ENCODE data around the gene ARHGEF7.
A peak's percentile ranks its signal among the peaks of the same experiment; 100 is the strongest.

The ARHGEF7 gene

GRCh38 chr13:111111376-111111937 lies 3.7 kb upstream of the ARHGEF7 start:
- TF ChIP-seq CTCF (IDR thresholded peaks at IDR 0.05; ENCODE audit: control insufficient read depth, insufficient read depth, low read depth, low read length, missing control alignments): no peak
- DNase-seq (ENCODE audit: low read depth): no peak
- no peak overlapping the region for H3K4me3 ChIP-seq (ENCODE audit: control insufficient read depth, low read depth, low read length)

DNA sequence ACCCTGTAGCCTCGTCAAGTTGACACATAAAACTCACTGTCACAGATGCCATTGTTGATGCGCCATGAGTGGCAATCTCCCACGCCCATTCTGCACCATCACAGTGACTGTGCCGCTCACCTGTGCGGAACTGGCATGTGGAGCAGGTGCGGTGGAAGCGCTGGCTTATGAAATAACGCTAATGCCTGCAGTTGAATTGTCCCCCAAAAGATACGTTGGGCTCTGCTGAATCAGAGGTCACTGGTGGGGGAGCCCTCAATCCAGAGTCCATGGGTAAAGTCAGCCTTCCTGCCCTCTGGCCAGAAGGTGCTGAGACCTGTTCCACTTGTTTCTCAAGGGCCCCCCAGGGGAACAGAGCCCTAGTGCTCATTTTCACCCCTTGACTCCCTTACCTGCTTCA lies 2.9 kb upstream of the ARHGEF7 start:
- no peak for TF ChIP-seq CTCF (IDR thresholded peaks at IDR 0.05; ENCODE audit: control insufficient read depth, insufficient read depth, low read depth, low read length, missing control alignments)
- DNase-seq (ENCODE audit: low read depth): no peak
- H3K4me3 ChIP-seq (ENCODE audit: control insufficient read depth, low read depth, low read length): no peak overlapping the region

DNA sequence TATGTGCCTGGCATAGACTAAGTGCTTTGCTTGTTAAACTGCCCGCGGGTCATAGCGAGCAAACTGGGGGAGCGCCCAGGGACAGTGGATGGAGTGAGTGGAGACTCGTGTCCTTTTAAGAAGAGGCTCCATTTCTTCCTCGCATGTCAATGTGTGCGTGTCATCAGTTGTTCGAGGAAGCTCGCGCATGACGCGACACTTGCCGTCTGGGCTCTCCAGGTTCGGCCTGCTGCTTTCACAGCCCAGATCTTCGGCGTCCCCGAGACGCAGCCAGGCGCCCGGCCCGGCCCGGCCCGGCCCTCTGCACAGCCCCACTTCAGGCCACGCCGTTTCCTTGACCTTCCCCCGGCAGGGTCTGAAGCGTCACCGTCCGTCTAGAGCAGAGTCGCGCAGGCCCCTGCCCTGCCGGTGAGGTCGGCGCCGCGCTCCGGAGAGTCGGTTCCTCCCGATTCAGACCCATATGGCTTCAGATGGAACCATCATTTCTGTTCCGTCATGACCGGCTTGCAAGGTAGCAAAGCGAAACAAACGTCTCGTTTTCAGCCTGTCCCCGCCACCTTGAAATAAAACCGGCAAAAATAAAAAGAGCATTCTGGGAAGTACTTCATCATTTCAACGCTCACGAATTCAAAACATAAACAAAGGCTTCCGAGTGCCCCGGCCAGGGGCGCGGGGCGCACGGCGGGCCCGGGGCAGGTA lies 599 bp upstream of the ARHGEF7 start:
- DNase-seq (ENCODE audit: low read depth): no peak
- peak overlapping the region; percentile 52 for H3K4me3 ChIP-seq (ENCODE audit: control insufficient read depth, low read depth, low read length)
- no peak for TF ChIP-seq CTCF (IDR thresholded peaks at IDR 0.05; ENCODE audit: control insufficient read depth, insufficient read depth, low read depth, low read length, missing control alignments)

GRCh38 chr13:111115965-111116521 lies 933 bp downstream of the ARHGEF7 start:
- peak overlapping the region; percentile 59 for H3K4me3 ChIP-seq (ENCODE audit: control insufficient read depth, low read depth, low read length)
- TF ChIP-seq CTCF (IDR thresholded peaks at IDR 0.05; ENCODE audit: control insufficient read depth, insufficient read depth, low read depth, low read length, missing control alignments): no peak
- DNase-seq (ENCODE audit: low read depth): peak; percentile 77

DNA sequence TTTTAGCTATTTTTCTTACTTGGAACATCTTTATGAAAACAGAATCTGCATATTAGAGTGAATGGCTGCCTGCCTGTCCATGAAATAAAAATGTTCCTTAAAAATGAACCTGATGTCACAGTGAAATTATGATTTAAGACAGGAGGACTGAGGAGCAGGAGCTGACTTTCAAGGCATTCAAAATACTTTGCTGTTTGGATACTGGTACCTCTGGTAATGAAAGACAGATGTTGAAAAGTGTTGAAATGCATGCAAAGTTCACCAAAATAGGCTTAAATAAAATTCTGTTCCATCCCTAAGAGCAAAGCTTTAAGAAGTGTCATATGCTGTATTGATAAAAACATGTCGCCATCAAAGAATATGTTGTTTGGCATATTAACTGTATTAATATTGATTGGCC lies 1.7 kb downstream of the ARHGEF7 start:
- TF ChIP-seq CTCF (IDR thresholded peaks at IDR 0.05; ENCODE audit: control insufficient read depth, insufficient read depth, low read depth, low read length, missing control alignments): no peak
- no peak overlapping the region for H3K4me3 ChIP-seq (ENCODE audit: control insufficient read depth, low read depth, low read length)
- DNase-seq (ENCODE audit: low read depth): peak; percentile 38

- no peak overlapping the region for H3K4me3 ChIP-seq (ENCODE audit: control insufficient read depth, low read depth, low read length)
- no peak for DNase-seq (ENCODE audit: low read depth)
- no peak for TF ChIP-seq CTCF (IDR thresholded peaks at IDR 0.05; ENCODE audit: control insufficient read depth, insufficient read depth, low read depth, low read length, missing control alignments)
Observed at GRCh38 chr13:111117289-111117688, 2.2 kb downstream of the ARHGEF7 start.
